ENCODE results near the gene SIRT5.

Gene SIRT5

DNA sequence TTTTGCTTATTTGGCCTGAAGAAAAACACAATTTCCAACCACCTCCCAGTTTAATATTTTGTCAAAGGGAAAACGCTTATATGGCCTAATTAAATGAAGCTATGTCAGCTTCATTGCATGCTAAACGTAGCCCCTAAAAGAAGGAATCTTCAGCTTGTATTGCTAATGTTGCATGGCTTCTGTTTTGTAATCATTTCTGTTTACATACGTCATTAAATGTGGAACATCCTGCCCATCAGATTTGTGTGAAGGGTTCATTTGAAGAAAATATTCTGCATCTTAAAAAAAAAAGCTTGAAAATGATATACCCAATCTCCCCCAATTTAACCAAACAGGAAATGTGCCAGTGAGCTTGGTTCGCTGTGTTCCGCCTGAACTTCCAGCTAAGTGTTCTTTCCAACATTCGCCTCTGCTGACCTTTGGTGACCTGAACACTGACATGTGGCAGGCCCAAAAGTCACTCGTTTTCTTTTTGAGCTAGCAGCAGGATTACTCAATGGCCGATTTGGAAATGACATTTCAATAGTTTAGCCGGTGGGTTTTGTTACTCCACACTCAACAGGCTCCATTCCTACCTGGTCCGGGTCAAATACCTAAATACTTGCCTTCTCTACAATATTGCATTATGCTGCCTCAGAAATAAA, 12.7 kb upstream of the SIRT5 start:
- no peak for TF ChIP-seq SIN3A (IDR thresholded peaks at IDR 0.05; ENCODE audit: borderline replicate concordance, insufficient read depth, low read length)
- TF ChIP-seq FOXP2 (optimal IDR thresholded peaks at IDR 0.05; ENCODE audit: borderline replicate concordance, extremely low read depth, extremely low read length, insufficient read depth) = no peak
- no peak for TF ChIP-seq REST (IDR thresholded peaks at IDR 0.05; ENCODE audit: insufficient read depth in 1 of 2, low read depth in 2 of 2, low read length in 2 of 2)
- TF ChIP-seq POLR2AphosphoS5 (IDR thresholded peaks at IDR 0.05; ENCODE audit: low read depth, low read length) = no peak
- no peak for TF ChIP-seq TAF1 (IDR thresholded peaks at IDR 0.05; ENCODE audit: borderline replicate concordance, insufficient read depth, low read length)

- TF ChIP-seq REST (IDR thresholded peaks at IDR 0.05; ENCODE audit: insufficient read depth in 1 of 2, low read depth in 2 of 2, low read length in 2 of 2) = no peak
- no peak for TF ChIP-seq TAF1 (IDR thresholded peaks at IDR 0.05; ENCODE audit: borderline replicate concordance, insufficient read depth, low read length)
- TF ChIP-seq SIN3A (IDR thresholded peaks at IDR 0.05; ENCODE audit: borderline replicate concordance, insufficient read depth, low read length) = no peak
- TF ChIP-seq FOXP2 (optimal IDR thresholded peaks at IDR 0.05; ENCODE audit: borderline replicate concordance, extremely low read depth, extremely low read length, insufficient read depth) = no peak
- TF ChIP-seq POLR2AphosphoS5 (IDR thresholded peaks at IDR 0.05; ENCODE audit: low read depth, low read length) = no peak
Observed at GRCh38 chr6:13563009-13563408, 11.4 kb upstream of the SIRT5 start.

- TF ChIP-seq SIN3A (IDR thresholded peaks at IDR 0.05; ENCODE audit: borderline replicate concordance, insufficient read depth, low read length) = no peak
- no peak for TF ChIP-seq POLR2AphosphoS5 (IDR thresholded peaks at IDR 0.05; ENCODE audit: low read depth, low read length)
- no peak for TF ChIP-seq FOXP2 (optimal IDR thresholded peaks at IDR 0.05; ENCODE audit: borderline replicate concordance, extremely low read depth, extremely low read length, insufficient read depth)
- TF ChIP-seq TAF1 (IDR thresholded peaks at IDR 0.05; ENCODE audit: borderline replicate concordance, insufficient read depth, low read length) = no peak
- TF ChIP-seq REST (IDR thresholded peaks at IDR 0.05; ENCODE audit: insufficient read depth in 1 of 2, low read depth in 2 of 2, low read length in 2 of 2) = no peak
Observed at GRCh38 chr6:13565921-13566320, 8.5 kb upstream of the SIRT5 start.

GRCh38 chr6:13566500-13566899, 7.9 kb upstream of the SIRT5 start:
- TF ChIP-seq FOXP2 (optimal IDR thresholded peaks at IDR 0.05; ENCODE audit: borderline replicate concordance, extremely low read depth, extremely low read length, insufficient read depth) (no peak), SIN3A (IDR thresholded peaks at IDR 0.05; ENCODE audit: borderline replicate concordance, insufficient read depth, low read length) (no peak)

DNA sequence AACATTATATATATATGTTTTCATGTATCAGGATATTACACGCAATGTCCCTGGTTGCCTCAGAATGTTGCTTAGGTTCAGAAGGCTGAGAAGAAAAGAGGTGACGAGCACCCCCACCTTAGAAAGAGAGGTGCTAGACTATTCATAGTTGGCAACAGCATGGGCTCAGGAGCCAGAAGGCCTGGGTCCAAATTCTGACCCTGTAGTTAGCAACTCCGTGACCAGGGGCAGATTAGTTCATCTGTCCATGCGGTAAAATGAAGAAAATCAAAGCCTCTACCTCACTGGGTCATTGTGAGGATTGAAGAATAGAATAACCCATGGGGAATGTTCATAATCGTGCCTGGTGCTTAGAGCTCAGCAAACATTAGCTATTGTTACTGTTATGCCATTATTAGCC, 5.4 kb upstream of the SIRT5 start:
- no peak for TF ChIP-seq FOXP2 (optimal IDR thresholded peaks at IDR 0.05; ENCODE audit: borderline replicate concordance, extremely low read depth, extremely low read length, insufficient read depth)
- TF ChIP-seq TAF1 (IDR thresholded peaks at IDR 0.05; ENCODE audit: borderline replicate concordance, insufficient read depth, low read length) = no peak
- TF ChIP-seq SIN3A (IDR thresholded peaks at IDR 0.05; ENCODE audit: borderline replicate concordance, insufficient read depth, low read length) = no peak
- no peak for TF ChIP-seq POLR2AphosphoS5 (IDR thresholded peaks at IDR 0.05; ENCODE audit: low read depth, low read length)
- no peak for TF ChIP-seq REST (IDR thresholded peaks at IDR 0.05; ENCODE audit: insufficient read depth in 1 of 2, low read depth in 2 of 2, low read length in 2 of 2)
